T-helper 1 cell (primary cell): ENCODE results near the gene FAM219A.
A peak's percentile ranks its signal among the peaks of the same experiment; 100 is the strongest.
"Not testable (repeated sequence)": the region's sequence is repeated elsewhere in the genome, so short reads cannot be mapped to it uniquely, and the experiment has no call there.

ENCODE experiments used
- DNase-seq, 5 donors: peaks; one replicate each; pipeline ENCODE4 v3.0.0-alpha.2; 2012 to 2020

The FAM219A gene

GRCh38 chr9:34482746-34483145, 24.4 kb upstream of the FAM219A start:
- DNase-seq, result not testable (repeated sequence)

- DNase-seq, result not testable (repeated sequence)
Measured at GRCh38 chr9:34481620-34482019, 23.2 kb upstream of the FAM219A start.

- DNase-seq, result no peak
Measured at GRCh38 chr9:34479431-34479866, 21.1 kb upstream of the FAM219A start.

GRCh38 chr9:34477541-34477940, 19.2 kb upstream of the FAM219A start:
- DNase-seq, result no peak

- no peak for DNase-seq
Measured at GRCh38 chr9:34475097-34475496, 16.7 kb upstream of the FAM219A start.

- DNase-seq, result no peak
Measured at GRCh38 chr9:34465468-34465867, 7.1 kb upstream of the FAM219A start.

GRCh38 chr9:34464571-34464970, 6.2 kb upstream of the FAM219A start:
- DNase-seq, result no peak

- no peak for DNase-seq
Measured at GRCh38 chr9:34463901-34464232, 5.5 kb upstream of the FAM219A start.

GRCh38 chr9:34463098-34463900, 4.9 kb upstream of the FAM219A start:
- DNase-seq, result no peak

- DNase-seq, result no peak
Measured at GRCh38 chr9:34459941-34460340, 1.6 kb upstream of the FAM219A start.

GRCh38 chr9:34459356-34459755, 986 bp upstream of the FAM219A start:
- no peak for DNase-seq

GRCh38 chr9:34458959-34459340, 580 bp upstream of the FAM219A start:
- DNase-seq, result no peak

GRCh38 chr9:34457266-34458012, 931 bp downstream of the FAM219A start:
- DNase-seq, result peak in 2 of 5 donors; percentile 1 to 27

- DNase-seq, result no peak
Measured at GRCh38 chr9:34456746-34457145, 1.6 kb downstream of the FAM219A start.

GRCh38 chr9:34456151-34456550, 2.2 kb downstream of the FAM219A start:
- no peak for DNase-seq

- no peak for DNase-seq
Measured at GRCh38 chr9:34454571-34455065, 3.8 kb downstream of the FAM219A start.

GRCh38 chr9:34452568-34452967, 5.8 kb downstream of the FAM219A start:
- DNase-seq, result no peak

GRCh38 chr9:34451545-34451944, 6.8 kb downstream of the FAM219A start:
- peak in 1 of 5 donors; percentile 56 for DNase-seq

GRCh38 chr9:34451135-34451534, 7.2 kb downstream of the FAM219A start:
- DNase-seq, result no peak

- DNase-seq, result no peak
Measured at GRCh38 chr9:34450644-34451043, 7.7 kb downstream of the FAM219A start.

- no peak for DNase-seq
Measured at GRCh38 chr9:34446951-34447350, 11.4 kb downstream of the FAM219A start.

GRCh38 chr9:34446468-34446891, 11.9 kb downstream of the FAM219A start:
- no peak for DNase-seq

- DNase-seq, result no peak
Measured at GRCh38 chr9:34443976-34444375, 14.4 kb downstream of the FAM219A start.

GRCh38 chr9:34443533-34443932, 14.8 kb downstream of the FAM219A start:
- DNase-seq, result no peak
